ENCODE data around the gene C4A. TPM values are rescaled to one million over a fixed set of nuclear protein-coding genes. Genes with fewer than 3 reads are reported as not detected.
"Not testable (repeated sequence)": the region's sequence is repeated elsewhere in the genome, so short reads cannot be mapped to it uniquely, and the experiment has no call there.

C4A gene
- total RNA-seq = 71.1 TPM

- not testable (repeated sequence) for DNase-seq (ENCODE audit: low spot score)
These were observed at the start of gene C4A for GRCh38 chr6:31981744-31982143. Gene C4A, plus strand, starts transcription at chr6:31982057. Its CDS starts 51 bp downstream, at chr6:31982108.

- not testable (repeated sequence) for DNase-seq (ENCODE audit: low spot score)
These were observed 49.7 kb upstream of the C4A start for GRCh38 chr6:31932137-31932536.

- no peak for DNase-seq (ENCODE audit: low spot score)
These were observed 48.3 kb upstream of the C4A start for GRCh38 chr6:31933537-31933936.

- no peak for DNase-seq (ENCODE audit: low spot score)
These were observed 46.8 kb upstream of the C4A start for GRCh38 chr6:31935021-31935420.

- no peak for DNase-seq (ENCODE audit: low spot score)
These were observed 46.0 kb upstream of the C4A start for GRCh38 chr6:31935823-31936222.

GRCh38 chr6:31940256-31940664 is 41.6 kb upstream of the C4A start:
- no peak for DNase-seq (ENCODE audit: low spot score)

GRCh38 chr6:31943742-31944141 is 38.1 kb upstream of the C4A start:
- DNase-seq (ENCODE audit: low spot score) = no peak

- DNase-seq (ENCODE audit: low spot score) = no peak
These were observed 36.7 kb upstream of the C4A start for GRCh38 chr6:31945154-31945506.

- peak; percentile 85 for DNase-seq (ENCODE audit: low spot score)
These were observed 36.1 kb upstream of the C4A start, which contains the start of gene CFB for GRCh38 chr6:31945507-31946369. Gene CFB, plus strand, starts transcription at chr6:31946095. Its CDS starts 127 bp downstream, at chr6:31946222.

GRCh38 chr6:31946370-31946885 is 35.4 kb upstream of the C4A start:
- no peak for DNase-seq (ENCODE audit: low spot score)

GRCh38 chr6:31947070-31947675 is 34.7 kb upstream of the C4A start:
- DNase-seq (ENCODE audit: low spot score) = no peak

GRCh38 chr6:31947864-31948263 is 34.0 kb upstream of the C4A start:
- no peak for DNase-seq (ENCODE audit: low spot score)

- DNase-seq (ENCODE audit: low spot score) = no peak
These were observed 33.6 kb upstream of the C4A start for GRCh38 chr6:31948306-31948705.

GRCh38 chr6:31948753-31949413 is 33.0 kb upstream of the C4A start:
- DNase-seq (ENCODE audit: low spot score) = no peak

GRCh38 chr6:31949926-31950548 is 31.8 kb upstream of the C4A start:
- DNase-seq (ENCODE audit: low spot score) = no peak

GRCh38 chr6:31952140-31952805 is 29.6 kb upstream of the C4A start:
- peak; percentile 67 for DNase-seq (ENCODE audit: low spot score)

- no peak for DNase-seq (ENCODE audit: low spot score)
These were observed 29.0 kb upstream of the C4A start for GRCh38 chr6:31952890-31953289.

- no peak for DNase-seq (ENCODE audit: low spot score)
These were observed 27.3 kb upstream of the C4A start for GRCh38 chr6:31954511-31954910.

- DNase-seq (ENCODE audit: low spot score) = no peak
These were observed 25.1 kb upstream of the C4A start for GRCh38 chr6:31956796-31957195.

- no peak for DNase-seq (ENCODE audit: low spot score)
These were observed 23.5 kb upstream of the C4A start for GRCh38 chr6:31958412-31958740.
